ENCODE measurements around the gene DLD.

The DLD gene

DNA sequence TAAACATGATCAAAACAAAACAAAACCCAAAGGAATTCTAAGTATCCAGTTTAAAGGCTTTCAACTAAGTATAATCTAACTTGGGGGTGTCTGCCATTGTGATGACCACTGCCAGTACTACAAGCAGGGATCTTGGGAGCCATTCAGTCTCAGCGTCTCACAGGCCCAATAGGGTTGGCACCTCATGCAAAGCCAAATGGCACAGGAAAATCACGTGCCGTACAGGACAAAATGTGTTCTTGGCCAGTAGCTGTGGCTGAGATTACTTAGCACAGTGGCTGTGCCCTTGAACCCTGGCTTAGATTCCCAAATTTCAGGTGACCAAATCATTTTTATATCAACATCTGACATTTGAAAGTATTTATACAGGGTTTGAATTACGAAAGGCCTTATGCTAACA, 50.0 kb downstream of the DLD start:
- Histone ChIP-seq H3K9me3 (ENCODE audit: control extremely low read depth in 1 of 5, control insufficient read depth in 4 of 5, insufficient read depth in 2 of 5, low read depth in 1 of 5, low read length in 4 of 5) (no peaks in the 10 kb centered on the region), H3K27me3 (replicated peaks in 2 of 5; ENCODE audit: control insufficient read depth in 4 of 5, insufficient read depth in 5 of 5, low read length in 4 of 5) (no peaks in the 10 kb centered on the region), H3K27ac (ENCODE audit: insufficient read depth in 1 of 2, low read depth in 1 of 2, low read length in 2 of 2, poor library complexity in 1 of 2, severe bottlenecking in 2 of 2) (no peak overlapping the region), H3K4me1 (ENCODE audit: control extremely low read depth in 1 of 4, control insufficient read depth in 4 of 4, insufficient read depth in 4 of 4, low read length in 3 of 4) (no peaks in the 10 kb centered on the region), H3K4me3 (ENCODE audit: control insufficient read depth in 1 of 7, extremely low read depth in 1 of 7, insufficient read depth in 4 of 7, low read depth in 2 of 7, low read length in 6 of 7) (no peak overlapping the region), H3K36me3 (ENCODE audit: control insufficient read depth in 4 of 4, insufficient read depth in 4 of 4, low read length in 3 of 4) (peaks cover 0 to 10% (median 5%) of the 10 kb centered on the region in 4 experiments)
- 97% methylated on average over 3 of the region's 4 CpGs for WGBS (ENCODE audit: insufficient coverage)
- CTCF ChIA-PET = no interaction called here
- POLR2A ChIA-PET = no interaction called here
- DNase-seq = no peak

DNA sequence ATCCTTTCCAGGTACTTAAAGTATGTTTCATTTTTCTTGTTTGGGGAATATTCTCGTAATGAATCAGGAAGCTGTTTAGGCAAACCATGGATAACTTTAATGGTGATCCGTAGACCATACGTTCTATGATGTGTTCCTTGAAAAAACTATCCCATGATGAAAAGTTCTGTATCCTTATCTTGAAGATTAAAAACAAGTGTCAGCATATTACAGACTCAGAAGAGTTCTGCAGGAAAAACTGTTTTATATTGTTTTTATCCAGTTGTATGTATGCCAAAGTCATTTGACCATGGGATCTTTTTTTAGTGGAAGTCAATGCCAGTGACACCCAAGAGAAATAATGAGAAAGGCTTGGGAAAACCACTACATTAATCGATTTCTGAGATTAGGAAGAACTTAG, 52.0 kb downstream of the DLD start:
- CTCF ChIA-PET = no interaction called here
- Histone ChIP-seq H3K27ac (ENCODE audit: insufficient read depth in 1 of 2, low read depth in 1 of 2, low read length in 2 of 2, poor library complexity in 1 of 2, severe bottlenecking in 2 of 2) (no peak overlapping the region), H3K4me3 (ENCODE audit: control insufficient read depth in 1 of 7, extremely low read depth in 1 of 7, insufficient read depth in 4 of 7, low read depth in 2 of 7, low read length in 6 of 7) (no peak overlapping the region), H3K4me1 (ENCODE audit: control extremely low read depth in 1 of 4, control insufficient read depth in 4 of 4, insufficient read depth in 4 of 4, low read length in 3 of 4) (no peaks in the 10 kb centered on the region), H3K27me3 (replicated peaks in 2 of 5; ENCODE audit: control insufficient read depth in 4 of 5, insufficient read depth in 5 of 5, low read length in 4 of 5) (no peaks in the 10 kb centered on the region), H3K36me3 (ENCODE audit: control insufficient read depth in 4 of 4, insufficient read depth in 4 of 4, low read length in 3 of 4) (peaks cover 0 to 10% (median 5%) of the 10 kb centered on the region in 4 experiments), H3K9me3 (ENCODE audit: control extremely low read depth in 1 of 5, control insufficient read depth in 4 of 5, insufficient read depth in 2 of 5, low read depth in 1 of 5, low read length in 4 of 5) (no peaks in the 10 kb centered on the region)
- POLR2A ChIA-PET = no interaction called here
- WGBS (ENCODE audit: insufficient coverage) = 100% methylated on average over 2 of the region's 4 CpGs
- DNase-seq = no peak

DNA sequence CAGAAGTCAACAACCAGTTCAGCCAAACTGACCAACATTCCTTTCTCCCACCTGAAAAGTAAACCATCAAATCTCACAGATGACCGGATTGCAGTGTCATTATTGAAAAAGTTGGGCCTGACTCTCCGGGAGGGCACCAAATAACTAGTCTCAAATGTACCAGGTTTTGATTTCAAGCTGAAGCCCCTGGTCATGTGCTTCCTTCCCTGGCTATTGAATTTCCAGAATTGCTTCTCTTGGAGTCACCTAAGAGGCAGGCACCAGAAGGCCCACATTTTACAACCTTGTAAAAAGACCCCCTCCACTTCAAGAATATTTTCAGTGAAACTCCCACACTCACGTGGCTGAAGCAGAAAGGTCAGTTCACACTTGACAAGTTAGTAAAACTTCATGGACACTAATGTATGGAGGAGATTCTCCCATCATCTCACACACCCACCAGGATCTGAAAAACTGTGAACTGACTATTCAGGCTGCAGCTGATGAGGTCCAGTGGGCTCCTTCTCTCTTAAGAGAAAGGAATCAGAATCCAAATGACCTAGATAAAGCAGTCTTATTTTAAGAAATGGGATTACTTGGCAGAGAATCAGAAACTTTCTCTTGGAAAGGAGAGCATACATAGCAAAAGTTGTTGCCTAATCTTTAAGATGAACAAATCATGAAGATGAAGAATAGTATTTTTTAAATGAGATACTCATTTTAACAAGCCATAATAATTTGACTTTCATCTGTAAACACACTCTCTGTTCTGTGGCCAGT, 53.6 kb downstream of the DLD start:
- CTCF ChIA-PET = interaction anchor here (0.7 to 1.0 kb wide), 2 partner anchors 9 to 11 kb away, joined by 3 to 4 read pairs; no protein-coding TSS in a partner anchor
- POLR2A ChIA-PET = no interaction called here
- H3K27me3 ChIP-seq (replicated peaks in 2 of 5; ENCODE audit: control insufficient read depth in 4 of 5, insufficient read depth in 5 of 5, low read length in 4 of 5) = no peaks in the 10 kb centered on the region
- no peak overlapping the region for H3K27ac ChIP-seq (ENCODE audit: insufficient read depth in 1 of 2, low read depth in 1 of 2, low read length in 2 of 2, poor library complexity in 1 of 2, severe bottlenecking in 2 of 2)
- H3K9me3 ChIP-seq (ENCODE audit: control extremely low read depth in 1 of 5, control insufficient read depth in 4 of 5, insufficient read depth in 2 of 5, low read depth in 1 of 5, low read length in 4 of 5) = no peaks in the 10 kb centered on the region
- 100% methylated on average over 2 of the region's 3 CpGs for WGBS (ENCODE audit: insufficient coverage)
- H3K36me3 ChIP-seq (ENCODE audit: control insufficient read depth in 4 of 4, insufficient read depth in 4 of 4, low read length in 3 of 4) = peaks cover 0 to 10% (median 5%) of the 10 kb centered on the region in 4 experiments
- no peak overlapping the region for H3K4me3 ChIP-seq (ENCODE audit: control insufficient read depth in 1 of 7, extremely low read depth in 1 of 7, insufficient read depth in 4 of 7, low read depth in 2 of 7, low read length in 6 of 7)
- H3K4me1 ChIP-seq (ENCODE audit: control extremely low read depth in 1 of 4, control insufficient read depth in 4 of 4, insufficient read depth in 4 of 4, low read length in 3 of 4) = no peaks in the 10 kb centered on the region
- DNase-seq = no peak

DNA sequence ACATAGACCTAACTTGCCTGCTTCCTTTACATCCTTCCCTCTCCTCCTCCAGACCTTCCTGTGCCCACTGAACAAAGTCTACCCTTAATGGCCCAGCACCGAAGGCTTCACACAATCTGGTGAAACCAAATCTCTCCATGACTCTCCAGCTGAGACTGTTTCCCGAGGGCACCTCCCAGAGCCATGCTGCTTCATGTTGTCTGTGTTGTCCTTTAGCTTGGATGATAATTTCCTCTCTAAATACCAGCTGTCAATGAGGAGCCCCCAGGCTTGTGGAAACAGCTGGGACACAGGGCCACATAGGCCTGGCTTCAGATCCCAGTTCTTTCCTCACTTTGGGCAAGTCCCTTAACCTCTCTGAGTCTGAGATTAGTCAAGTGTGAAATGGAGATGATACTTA, 54.3 kb downstream of the DLD start:
- H3K27ac ChIP-seq (ENCODE audit: insufficient read depth in 1 of 2, low read depth in 1 of 2, low read length in 2 of 2, poor library complexity in 1 of 2, severe bottlenecking in 2 of 2) = no peak overlapping the region
- no peaks in the 10 kb centered on the region for H3K27me3 ChIP-seq (replicated peaks in 2 of 5; ENCODE audit: control insufficient read depth in 4 of 5, insufficient read depth in 5 of 5, low read length in 4 of 5)
- ChIA-PET CTCF (interaction anchor here (0.7 to 1.0 kb wide), 2 partner anchors 9 to 12 kb away, joined by 3 to 4 read pairs; no protein-coding TSS in a partner anchor), POLR2A (no interaction called here)
- DNase-seq = no peak
- WGBS (ENCODE audit: insufficient coverage) = 100% methylated on average over 1 of the region's 2 CpGs
- no peaks in the 10 kb centered on the region for H3K4me1 ChIP-seq (ENCODE audit: control extremely low read depth in 1 of 4, control insufficient read depth in 4 of 4, insufficient read depth in 4 of 4, low read length in 3 of 4)
- no peaks in the 10 kb centered on the region for H3K9me3 ChIP-seq (ENCODE audit: control extremely low read depth in 1 of 5, control insufficient read depth in 4 of 5, insufficient read depth in 2 of 5, low read depth in 1 of 5, low read length in 4 of 5)
- H3K4me3 ChIP-seq (ENCODE audit: control insufficient read depth in 1 of 7, extremely low read depth in 1 of 7, insufficient read depth in 4 of 7, low read depth in 2 of 7, low read length in 6 of 7) = no peak overlapping the region
- peaks cover 0 to 4% (median 2%) of the 10 kb centered on the region in 4 experiments for H3K36me3 ChIP-seq (ENCODE audit: control insufficient read depth in 4 of 4, insufficient read depth in 4 of 4, low read length in 3 of 4)

DNA sequence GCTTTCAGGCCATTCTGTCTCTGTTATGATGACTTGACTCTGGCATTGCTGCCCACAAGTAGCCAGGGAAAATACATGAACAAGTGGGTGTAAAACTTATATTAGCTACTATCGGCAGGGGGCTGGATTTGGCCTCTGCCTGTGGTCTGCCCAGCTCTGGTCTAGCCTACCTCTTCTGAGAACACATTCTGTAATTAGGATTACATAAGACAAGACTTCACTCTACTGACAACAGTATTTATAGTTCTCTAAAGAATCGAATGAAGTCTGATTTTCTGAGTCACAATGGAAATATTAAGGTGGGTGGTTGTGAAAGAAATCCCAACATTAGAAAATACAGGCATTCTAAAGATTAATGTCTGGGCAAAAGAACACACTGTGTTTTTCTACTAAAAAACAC, 55.5 kb downstream of the DLD start:
- H3K9me3 ChIP-seq (ENCODE audit: control extremely low read depth in 1 of 5, control insufficient read depth in 4 of 5, insufficient read depth in 2 of 5, low read depth in 1 of 5, low read length in 4 of 5) = no peaks in the 10 kb centered on the region
- POLR2A ChIA-PET = no interaction called here
- 100% methylated on average over 1 of the region's 2 CpGs for WGBS (ENCODE audit: insufficient coverage)
- H3K27me3 ChIP-seq (replicated peaks in 2 of 5; ENCODE audit: control insufficient read depth in 4 of 5, insufficient read depth in 5 of 5, low read length in 4 of 5) = no peaks in the 10 kb centered on the region
- DNase-seq = no peak
- CTCF ChIA-PET = no interaction called here
- H3K4me3 ChIP-seq (ENCODE audit: control insufficient read depth in 1 of 7, extremely low read depth in 1 of 7, insufficient read depth in 4 of 7, low read depth in 2 of 7, low read length in 6 of 7) = no peak overlapping the region
- no peaks in the 10 kb centered on the region for H3K36me3 ChIP-seq (ENCODE audit: control insufficient read depth in 4 of 4, insufficient read depth in 4 of 4, low read length in 3 of 4)
- no peak overlapping the region for H3K27ac ChIP-seq (ENCODE audit: insufficient read depth in 1 of 2, low read depth in 1 of 2, low read length in 2 of 2, poor library complexity in 1 of 2, severe bottlenecking in 2 of 2)
- no peaks in the 10 kb centered on the region for H3K4me1 ChIP-seq (ENCODE audit: control extremely low read depth in 1 of 4, control insufficient read depth in 4 of 4, insufficient read depth in 4 of 4, low read length in 3 of 4)

DNA sequence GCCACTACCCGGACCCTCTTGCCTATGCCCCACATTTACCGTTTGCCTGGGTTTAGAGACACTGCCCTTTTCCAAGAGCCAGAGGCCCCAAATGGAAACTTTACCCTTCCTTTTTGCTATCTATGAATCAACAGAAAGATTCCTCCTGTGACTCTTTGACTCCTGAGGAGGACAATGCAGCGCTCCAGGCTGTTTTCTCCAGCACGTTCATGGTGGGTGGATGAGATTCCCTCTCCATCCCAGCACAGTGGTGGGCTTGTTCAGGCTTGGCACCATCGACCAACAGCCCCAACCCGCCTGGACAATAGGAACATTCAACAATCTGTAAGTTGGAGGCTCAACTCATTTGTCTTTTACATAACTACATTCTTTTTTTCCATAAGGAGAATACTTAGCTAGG, 55.9 kb downstream of the DLD start:
- Histone ChIP-seq H3K27me3 (replicated peaks in 2 of 5; ENCODE audit: control insufficient read depth in 4 of 5, insufficient read depth in 5 of 5, low read length in 4 of 5) (no peaks in the 10 kb centered on the region), H3K9me3 (ENCODE audit: control extremely low read depth in 1 of 5, control insufficient read depth in 4 of 5, insufficient read depth in 2 of 5, low read depth in 1 of 5, low read length in 4 of 5) (no peaks in the 10 kb centered on the region), H3K36me3 (ENCODE audit: control insufficient read depth in 4 of 4, insufficient read depth in 4 of 4, low read length in 3 of 4) (no peaks in the 10 kb centered on the region), H3K4me3 (ENCODE audit: control insufficient read depth in 1 of 7, extremely low read depth in 1 of 7, insufficient read depth in 4 of 7, low read depth in 2 of 7, low read length in 6 of 7) (no peak overlapping the region), H3K27ac (ENCODE audit: insufficient read depth in 1 of 2, low read depth in 1 of 2, low read length in 2 of 2, poor library complexity in 1 of 2, severe bottlenecking in 2 of 2) (no peak overlapping the region), H3K4me1 (ENCODE audit: control extremely low read depth in 1 of 4, control insufficient read depth in 4 of 4, insufficient read depth in 4 of 4, low read length in 3 of 4) (no peaks in the 10 kb centered on the region)
- ChIA-PET CTCF (no interaction called here), POLR2A (no interaction called here)
- DNase-seq = no peak
- WGBS (ENCODE audit: insufficient coverage) = 89% methylated on average over 6 of the region's 6 CpGs

DNA sequence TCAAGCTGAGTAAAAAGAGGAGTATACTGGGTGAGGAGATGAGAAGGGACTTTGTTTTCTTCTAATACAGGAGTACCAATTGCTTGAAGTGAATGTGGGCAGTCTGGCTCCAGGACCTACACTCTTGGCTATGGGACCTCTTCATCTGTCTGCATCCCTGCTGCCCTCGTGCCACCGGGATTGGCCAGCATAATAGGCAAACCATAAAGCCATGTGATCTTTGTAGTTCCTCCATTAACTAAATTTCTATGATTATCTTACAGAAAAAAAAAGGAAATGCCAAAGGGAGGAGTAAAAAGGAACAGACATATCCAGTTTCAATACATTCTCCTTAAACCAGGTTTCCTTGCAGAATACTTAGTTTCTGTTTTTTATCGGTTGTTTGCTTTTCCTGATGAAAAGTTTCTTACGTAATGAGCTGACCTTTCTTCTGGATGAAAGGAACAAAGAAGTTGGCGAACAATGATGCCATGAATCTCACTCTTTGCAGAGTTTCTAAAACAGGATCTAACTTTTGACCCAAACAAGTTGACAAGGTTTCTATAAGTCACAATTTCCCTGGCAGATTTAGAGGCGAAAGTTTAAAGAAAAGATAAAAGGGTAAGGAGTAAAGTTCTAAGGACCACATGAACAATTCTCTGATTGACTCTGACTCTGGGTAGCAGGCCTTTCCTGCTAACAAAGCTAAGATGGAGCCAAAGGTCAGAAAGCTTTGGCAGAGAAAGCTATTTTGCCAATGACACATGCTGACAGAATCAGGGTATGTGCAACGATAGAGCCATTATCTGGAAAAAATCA, 57.9 kb downstream of the DLD start:
- WGBS (ENCODE audit: insufficient coverage) = 95% methylated on average over 5 of the region's 7 CpGs
- POLR2A ChIA-PET = no interaction called here
- H3K27ac ChIP-seq (ENCODE audit: insufficient read depth in 1 of 2, low read depth in 1 of 2, low read length in 2 of 2, poor library complexity in 1 of 2, severe bottlenecking in 2 of 2) = no peak overlapping the region
- no peaks in the 10 kb centered on the region for H3K4me1 ChIP-seq (ENCODE audit: control extremely low read depth in 1 of 4, control insufficient read depth in 4 of 4, insufficient read depth in 4 of 4, low read length in 3 of 4)
- H3K27me3 ChIP-seq (replicated peaks in 2 of 5; ENCODE audit: control insufficient read depth in 4 of 5, insufficient read depth in 5 of 5, low read length in 4 of 5) = no peaks in the 10 kb centered on the region
- DNase-seq = no peak
- CTCF ChIA-PET = no interaction called here
- H3K4me3 ChIP-seq (ENCODE audit: control insufficient read depth in 1 of 7, extremely low read depth in 1 of 7, insufficient read depth in 4 of 7, low read depth in 2 of 7, low read length in 6 of 7) = no peak overlapping the region
- H3K36me3 ChIP-seq (ENCODE audit: control insufficient read depth in 4 of 4, insufficient read depth in 4 of 4, low read length in 3 of 4) = no peaks in the 10 kb centered on the region
- H3K9me3 ChIP-seq (ENCODE audit: control extremely low read depth in 1 of 5, control insufficient read depth in 4 of 5, insufficient read depth in 2 of 5, low read depth in 1 of 5, low read length in 4 of 5) = no peaks in the 10 kb centered on the region
